DMS 273 (cell line): ENCODE measurements around the gene AHSA1.

Experiments used
- DNase-seq: peaks from one replicate; lab custom pipeline; 2025; ENCODE audit not compliant: unreplicated experiment; lab: John Stamatoyannopoulos, UW

Gene AHSA1

GRCh38 chr14:77507762-77508161 is 49.9 kb downstream of the AHSA1 start:
- no peak for DNase-seq

- no peak for DNase-seq
Measured at GRCh38 chr14:77508249-77508648, 50.4 kb downstream of the AHSA1 start.

- DNase-seq, result no peak
Measured at GRCh38 chr14:77508876-77509275, 51.0 kb downstream of the AHSA1 start.

GRCh38 chr14:77509366-77509765 is 51.5 kb downstream of the AHSA1 start:
- no peak for DNase-seq

GRCh38 chr14:77511486-77512162 is 53.7 kb downstream of the AHSA1 start:
- DNase-seq, result no peak

- no peak for DNase-seq
Measured at GRCh38 chr14:77516126-77516525, 58.2 kb downstream of the AHSA1 start.
